GM19239 (cell line): ENCODE results near the gene SMARCC1.
A peak's percentile ranks its signal among the peaks of the same experiment; 100 is the strongest.
"Not testable (repeated sequence)": the region's sequence is repeated elsewhere in the genome, so short reads cannot be mapped to it uniquely, and the experiment has no call there.

Experiments used
- DNase-seq: peaks from one replicate; pipeline ENCODE4 v3.0.0; 2011; ENCODE audit warnings: low spot score; ENCODE audit not compliant: insufficient read length
- FAIRE-seq: peaks from 2 replicates; lab custom pipeline; 2011; peaks lifted over from hg19 to GRCh38; lab: Jason Lieb, UNC

Gene SMARCC1

GRCh38 chr3:47772788-47773187 is 8.9 kb downstream of the SMARCC1 start:
- no peak for FAIRE-seq
- no peak for DNase-seq

GRCh38 chr3:47772047-47772446 is 9.6 kb downstream of the SMARCC1 start:
- DNase-seq: no peak
- FAIRE-seq: no peak

GRCh38 chr3:47766186-47766585 is 15.5 kb downstream of the SMARCC1 start:
- DNase-seq (no peak), FAIRE-seq (no peak)

- DNase-seq (no peak), FAIRE-seq (no peak)
These were observed 19.5 kb downstream of the SMARCC1 start for GRCh38 chr3:47762233-47762632.

GRCh38 chr3:47761046-47761445 is 20.6 kb downstream of the SMARCC1 start:
- DNase-seq: no peak
- no peak for FAIRE-seq

GRCh38 chr3:47760207-47760606 is 21.5 kb downstream of the SMARCC1 start:
- FAIRE-seq, DNase-seq: not testable (repeated sequence)

GRCh38 chr3:47758261-47759025 is 23.2 kb downstream of the SMARCC1 start:
- no peak for FAIRE-seq
- no peak for DNase-seq

GRCh38 chr3:47752716-47753115 is 29.0 kb downstream of the SMARCC1 start:
- DNase-seq (no peak), FAIRE-seq (no peak)

- not testable (repeated sequence) for DNase-seq, FAIRE-seq
These were observed 30.8 kb downstream of the SMARCC1 start for GRCh38 chr3:47750811-47751354.

- no peak for DNase-seq
- no peak for FAIRE-seq
These were observed 34.1 kb downstream of the SMARCC1 start for GRCh38 chr3:47747558-47747957.

- no peak for FAIRE-seq
- no peak for DNase-seq
These were observed 35.4 kb downstream of the SMARCC1 start for GRCh38 chr3:47746264-47746663.

GRCh38 chr3:47743855-47744254 is 37.8 kb downstream of the SMARCC1 start:
- FAIRE-seq: no peak
- no peak for DNase-seq

GRCh38 chr3:47743352-47743751 is 38.3 kb downstream of the SMARCC1 start:
- not testable (repeated sequence) for DNase-seq, FAIRE-seq

GRCh38 chr3:47741925-47742324 is 39.8 kb downstream of the SMARCC1 start:
- peak; percentile 89 for FAIRE-seq
- DNase-seq: peak; percentile 28

GRCh38 chr3:47732143-47732542 is 49.5 kb downstream of the SMARCC1 start:
- DNase-seq (no peak), FAIRE-seq (peak; percentile 31)

GRCh38 chr3:47731061-47731460 is 50.6 kb downstream of the SMARCC1 start:
- no peak for FAIRE-seq

GRCh38 chr3:47722859-47723258 is 58.8 kb downstream of the SMARCC1 start:
- FAIRE-seq (no peak), DNase-seq (no peak)

More at GRCh38 chr3:47731061-47731460, 50.6 kb downstream of the SMARCC1 start:
- DNase-seq: no peak

- not testable (repeated sequence) for DNase-seq, FAIRE-seq
These were observed 64.2 kb downstream of the SMARCC1 start for GRCh38 chr3:47717448-47717847.

- no peak for FAIRE-seq
- no peak for DNase-seq
These were observed 65.0 kb downstream of the SMARCC1 start for GRCh38 chr3:47716656-47717055.

GRCh38 chr3:47715928-47716327 is 65.8 kb downstream of the SMARCC1 start:
- DNase-seq: no peak
- FAIRE-seq: no peak

GRCh38 chr3:47714606-47715005 is 67.1 kb downstream of the SMARCC1 start:
- FAIRE-seq (no peak), DNase-seq (no peak)

- FAIRE-seq (peak; percentile 62), DNase-seq (no peak)
These were observed 68.0 kb downstream of the SMARCC1 start for GRCh38 chr3:47713655-47714054.
